Stimulated activated naive CD4-positive, alpha-beta T cell (primary cell): Measurements from ENCODE around the gene LAYN.

Experiments
- DNase-seq, 6 experiments: peaks; one replicate each; lab custom pipeline; 2025; lab: John Stamatoyannopoulos, UW

Gene LAYN

DNA sequence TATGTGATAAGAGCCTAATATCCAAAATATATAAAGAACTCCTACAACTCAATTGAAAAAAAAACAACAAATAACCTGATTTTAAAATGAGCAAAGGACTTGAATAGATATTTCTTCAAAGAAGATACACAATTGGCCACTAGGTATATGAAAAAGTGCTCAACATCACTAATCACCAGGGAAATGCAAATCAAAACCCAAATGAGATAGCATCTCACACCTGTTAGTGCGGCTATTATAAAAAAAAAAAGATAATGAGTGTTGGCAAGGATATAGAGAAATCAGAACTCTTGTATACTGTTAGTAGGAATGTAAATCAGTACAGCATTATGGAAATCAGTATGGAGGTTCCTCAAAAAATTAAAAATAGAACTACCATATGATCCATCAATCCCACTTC lies 55.8 kb downstream of the LAYN start:
- no peak for DNase-seq

DNA sequence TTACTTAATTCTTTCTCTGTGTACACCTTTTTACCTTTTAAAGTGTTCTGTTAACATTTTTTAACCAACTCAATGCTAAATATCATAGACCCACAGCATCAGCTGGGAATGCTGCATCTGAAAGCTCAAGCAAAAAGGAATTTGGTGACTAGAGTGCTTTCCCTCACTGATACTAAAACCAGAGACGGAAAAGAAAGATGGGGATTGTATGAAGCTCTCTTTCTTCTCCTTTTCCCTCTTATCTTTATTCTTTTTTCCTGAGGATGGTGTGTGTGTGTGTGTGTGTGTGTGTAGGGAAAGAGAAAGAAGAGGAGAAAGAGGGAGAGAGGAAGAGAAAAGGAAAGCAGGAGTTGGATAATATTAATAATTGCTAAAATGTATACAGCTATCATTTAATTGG lies 57.6 kb downstream of the LAYN start:
- no peak for DNase-seq

DNA sequence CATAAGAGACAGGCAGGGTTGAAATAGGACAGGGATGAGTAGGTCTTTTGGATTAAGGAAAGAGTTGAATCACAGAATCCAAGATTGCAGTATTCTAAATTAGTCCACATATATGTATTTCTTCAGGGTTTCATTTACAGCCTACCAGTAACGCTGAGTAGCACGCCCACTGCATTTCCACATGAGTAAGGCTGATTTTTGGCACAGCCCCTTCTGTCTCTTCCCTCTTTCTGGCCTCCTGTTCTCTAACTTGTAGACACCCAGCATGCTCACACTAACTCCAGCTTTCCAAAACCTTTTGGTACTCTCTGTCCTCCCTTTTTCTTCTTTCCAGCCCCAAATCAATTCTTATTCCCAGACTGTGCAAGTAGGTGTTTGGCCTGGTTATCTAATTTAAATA lies 58.0 kb downstream of the LAYN start:
- no peak for DNase-seq

DNA sequence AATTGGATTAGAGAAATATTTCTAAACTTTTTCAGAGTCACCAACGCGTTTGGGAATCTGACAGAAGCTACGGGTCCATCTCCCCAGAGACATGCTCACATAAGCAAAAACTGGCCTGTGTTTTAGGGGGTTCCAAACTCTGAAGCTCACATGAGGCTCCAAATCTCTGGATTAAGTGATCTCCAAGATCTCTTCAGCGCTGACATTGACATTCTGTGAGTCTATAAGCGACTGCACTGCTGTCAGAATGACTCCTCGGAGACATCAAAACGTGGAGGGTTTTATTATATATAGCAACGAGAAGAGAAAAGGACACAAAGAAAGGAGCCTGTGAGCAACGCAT lies 61.1 kb downstream of the LAYN start:
- DNase-seq: no peak

DNA sequence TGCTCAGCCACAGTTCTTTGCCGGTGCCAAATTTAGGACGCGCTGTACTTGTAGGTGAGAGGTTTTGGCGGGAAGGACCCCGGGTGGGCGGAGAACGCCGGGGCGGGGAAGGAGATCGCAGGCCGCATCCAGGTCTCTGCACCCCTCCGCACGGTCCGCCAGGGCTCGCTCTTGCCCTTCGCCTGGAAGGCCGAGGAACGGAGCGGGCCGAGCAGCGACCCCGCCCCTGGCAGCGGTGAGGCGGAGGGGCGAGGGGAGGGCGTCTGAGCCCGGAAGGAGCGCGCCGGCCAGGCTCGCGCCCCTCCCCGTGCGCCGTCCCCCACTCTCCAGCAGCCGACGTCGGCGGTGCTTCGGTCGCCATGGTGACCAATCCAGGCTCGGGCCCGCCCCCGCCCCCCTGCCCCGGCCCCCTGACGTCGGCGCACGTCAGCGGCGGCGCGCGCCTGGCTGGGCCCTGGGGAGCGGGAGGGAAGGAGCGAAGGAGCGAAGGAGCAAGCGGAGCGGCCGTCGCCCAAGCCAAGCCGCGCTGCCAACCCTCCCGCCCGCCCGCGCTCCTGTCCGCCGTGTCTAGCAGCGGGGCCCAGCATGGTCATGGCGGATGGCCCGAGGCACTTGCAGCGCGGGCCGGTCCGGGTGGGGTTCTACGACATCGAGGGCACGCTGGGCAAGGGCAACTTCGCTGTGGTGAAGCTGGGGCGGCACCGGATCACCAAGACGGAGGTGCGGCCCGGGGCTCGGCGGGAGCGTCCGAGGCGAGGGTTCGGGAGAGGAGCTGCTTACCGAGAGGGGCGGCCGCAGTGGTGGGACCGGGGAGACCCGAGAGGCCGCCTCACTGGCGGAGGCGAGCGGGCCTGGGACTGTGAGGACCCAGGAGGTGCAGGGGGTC lies 61.7 kb downstream of the LAYN start, which contains the start of gene SIK2:
SIK2 (plus strand) TSS at position 471 of the 886 bp plus-strand sequence; CDS start at position 586, 115 bp downstream.
- peak; percentile 69 to 89 (median 83) for DNase-seq

DNA sequence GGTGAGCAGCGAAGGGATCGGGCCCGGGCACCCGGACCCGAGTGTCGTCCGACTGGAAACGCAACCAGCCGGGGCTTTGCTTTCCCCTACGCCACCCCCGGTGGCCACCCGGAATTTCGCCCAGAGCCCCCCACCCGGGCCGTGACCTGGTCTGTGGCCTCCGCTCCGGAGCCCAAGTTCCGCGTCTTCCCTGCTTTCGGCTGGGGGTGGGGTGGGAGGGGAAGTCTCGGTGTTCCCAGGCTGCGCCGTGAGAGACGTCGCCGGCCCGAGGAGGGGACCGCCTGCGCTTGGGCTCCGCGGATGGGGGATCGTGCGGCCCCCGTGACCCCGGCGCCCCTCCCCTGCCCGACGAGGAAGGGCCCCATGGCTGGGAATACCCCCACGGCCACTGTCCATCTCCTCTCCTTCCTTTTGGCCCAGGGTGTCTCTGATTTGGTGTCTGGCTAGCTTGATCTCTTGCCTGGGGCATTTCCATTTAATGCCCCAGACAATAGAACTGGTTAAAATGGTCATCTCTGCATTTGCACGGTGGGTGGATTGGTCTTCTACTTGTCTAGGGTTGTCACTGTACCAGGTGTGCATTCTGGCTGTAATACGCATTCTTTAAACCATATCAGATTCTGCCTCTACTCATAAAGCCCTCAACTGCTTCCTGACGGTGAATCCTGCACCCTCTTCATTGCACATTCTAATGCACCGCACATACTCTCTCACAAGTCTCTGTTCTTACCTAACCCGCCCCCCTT lies 62.5 kb downstream of the LAYN start:
- DNase-seq: peak in 4 of 6 experiments; percentile 35 to 48 (median 44)

DNA sequence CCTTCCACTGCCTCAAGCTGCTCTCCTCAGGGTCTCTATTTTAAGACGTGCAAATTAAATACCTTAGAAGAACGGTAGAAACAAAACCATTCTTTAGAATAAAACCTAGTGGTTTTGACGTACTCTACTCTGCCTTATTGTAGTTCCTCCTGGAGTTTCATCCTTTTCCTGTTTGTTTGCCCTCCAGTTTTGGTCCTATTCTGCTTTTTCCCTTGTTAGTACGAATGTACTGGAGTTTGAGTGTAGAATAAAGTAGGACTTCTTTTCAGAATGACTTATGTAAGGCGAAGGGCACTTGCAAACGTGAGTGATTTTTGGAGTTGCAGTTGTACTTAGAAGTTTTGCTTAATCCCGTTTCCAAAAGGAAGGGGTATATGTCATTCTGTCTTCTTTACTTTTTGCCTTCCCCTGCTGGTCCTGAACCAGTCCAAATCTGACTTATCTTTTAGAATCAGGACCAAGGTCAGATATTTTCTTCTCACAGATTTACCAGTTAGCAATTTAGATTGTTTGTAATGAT lies 63.2 kb downstream of the LAYN start:
- no peak for DNase-seq

DNA sequence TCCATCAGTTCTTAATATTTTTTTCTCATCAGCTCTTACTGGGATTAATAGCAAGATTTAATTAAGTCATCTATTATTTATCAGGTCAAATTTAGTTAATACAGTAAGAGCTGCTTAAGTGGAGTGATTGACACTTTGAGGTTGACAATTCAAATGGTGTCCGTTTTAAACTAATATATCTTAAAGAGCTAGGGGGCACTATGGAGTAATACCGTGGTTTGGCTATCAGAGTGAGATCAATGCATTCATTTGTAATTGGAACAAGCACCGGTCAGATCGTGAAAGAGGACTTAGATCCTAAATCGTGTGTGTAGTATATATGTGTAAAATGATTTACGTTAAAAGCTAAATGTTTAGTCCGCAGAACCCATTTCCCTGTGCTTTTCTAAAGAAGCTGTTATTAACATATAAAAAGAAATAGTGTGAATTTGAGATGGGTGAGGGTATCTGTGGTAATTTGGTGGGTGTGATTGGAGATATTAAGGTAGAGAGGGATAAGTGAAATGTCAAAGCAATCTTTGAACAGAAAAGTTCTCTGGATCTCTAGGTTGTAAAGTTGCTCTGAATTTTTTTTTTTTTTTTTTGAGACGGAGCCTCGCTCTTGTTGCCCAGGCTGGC lies 64.0 kb downstream of the LAYN start:
- DNase-seq: peak in 2 of 6 experiments; percentile 14 to 15

DNA sequence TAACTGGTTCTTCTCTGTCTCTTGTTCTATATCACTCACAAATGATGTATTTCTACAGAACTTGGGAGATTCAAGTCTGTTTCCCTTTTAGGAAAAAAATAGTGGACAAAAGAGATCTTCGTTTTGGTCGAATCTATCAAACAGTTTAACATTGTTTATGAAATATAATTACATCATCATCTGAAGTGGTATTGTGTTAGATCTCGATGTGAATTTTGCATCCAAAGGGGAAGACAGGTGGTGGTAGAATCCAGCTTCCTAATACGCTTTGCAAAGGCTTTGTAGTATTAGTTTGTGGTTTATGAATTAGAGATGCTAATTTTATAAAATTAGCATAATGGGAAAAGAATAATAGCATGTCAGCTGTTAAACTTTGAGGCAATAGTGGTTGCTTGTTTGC lies 65.2 kb downstream of the LAYN start:
- DNase-seq: no peak

DNA sequence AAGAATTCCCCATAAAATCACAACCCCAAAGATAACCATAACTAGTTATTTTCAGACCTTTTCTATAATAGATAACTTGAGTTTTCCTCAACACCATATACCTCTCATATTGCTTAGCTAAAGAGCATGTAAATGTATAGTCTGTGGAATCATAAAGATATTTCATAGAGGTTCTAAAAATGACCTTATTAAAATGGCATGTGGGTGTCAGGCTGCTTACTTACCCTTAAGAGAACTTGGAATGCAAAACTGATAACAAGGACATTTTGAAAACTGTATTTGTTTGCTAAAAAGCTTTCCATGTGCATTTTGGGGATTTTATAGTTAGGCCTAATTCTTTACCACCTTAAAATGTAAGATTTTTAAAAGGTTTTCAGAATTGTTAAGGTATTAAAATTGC lies 66.5 kb downstream of the LAYN start:
- no peak for DNase-seq

DNA sequence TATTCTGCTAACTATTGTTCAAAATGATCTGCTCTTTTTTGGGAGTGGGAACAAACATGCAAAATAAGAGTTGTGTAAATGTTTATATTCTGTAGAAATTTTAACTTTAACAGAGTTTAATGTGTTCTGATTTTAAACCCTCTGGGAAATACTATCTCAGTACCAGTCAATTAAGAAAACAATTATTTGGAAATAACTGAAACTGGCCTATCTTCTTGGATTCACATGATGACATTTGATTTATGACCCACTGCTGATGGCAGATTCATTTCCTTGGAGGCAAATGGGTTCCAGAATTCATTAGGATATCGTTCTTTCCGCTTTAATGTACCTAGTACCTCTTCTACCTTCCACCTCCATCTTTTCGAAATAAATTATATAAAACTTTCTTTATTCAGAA lies 67.2 kb downstream of the LAYN start:
- DNase-seq: no peak
